Measurements from ENCODE around the gene H2BK1. TPM values are rescaled to one million over a fixed set of nuclear protein-coding genes. Genes with fewer than 3 reads are reported as not detected.

The H2BK1 gene
- total RNA-seq, 1 donor from 2014 or later = not detected

GRCh38 chr7:151166629-151167196 lies 43.6 kb downstream of the H2BK1 start:
- Histone ChIP-seq H3K27me3 (ENCODE audit: control insufficient read depth in 3 of 3, insufficient read depth in 3 of 3, low read length in 3 of 3) (peaks cover 9 to 26% (median 14%) of the 10 kb centered on the region in 3 donors), H3K9me3 (ENCODE audit: control insufficient read depth in 3 of 3, low read length in 3 of 3) (no peaks in the 10 kb centered on the region), H3K9ac (ENCODE audit: low read depth in 1 of 3, low read length in 3 of 3) (no peak overlapping the region)

GRCh38 chr7:151161757-151162156 lies 48.5 kb downstream of the H2BK1 start:
- Histone ChIP-seq H3K9me3 (ENCODE audit: control insufficient read depth in 3 of 3, low read length in 3 of 3) (no peaks in the 10 kb centered on the region), H3K4me1 (ENCODE audit: control insufficient read depth in 3 of 3, insufficient read depth in 3 of 3, low read length in 3 of 3) (peaks cover 0 to 3% (median 1%) of the 10 kb centered on the region in 3 donors), H3K9ac (ENCODE audit: low read depth in 1 of 3, low read length in 3 of 3) (no peak overlapping the region), H3K27me3 (ENCODE audit: control insufficient read depth in 3 of 3, insufficient read depth in 3 of 3, low read length in 3 of 3) (peaks cover 8 to 18% (median 13%) of the 10 kb centered on the region in 3 donors), H3K27ac (ENCODE audit: low read depth, low read length) (no peak overlapping the region), H3K36me3 (ENCODE audit: control insufficient read depth in 3 of 3, insufficient read depth in 3 of 3, low read length in 3 of 3) (peaks cover 0 to 12% (median 3%) of the 10 kb centered on the region in 3 donors), H3K4me3 (ENCODE audit: low read length in 3 of 3) (no peak overlapping the region)

More at GRCh38 chr7:151166629-151167196, 43.6 kb downstream of the H2BK1 start:
- Histone ChIP-seq H3K36me3 (ENCODE audit: control insufficient read depth in 3 of 3, insufficient read depth in 3 of 3, low read length in 3 of 3) (peaks cover 0 to 2% (median 0%) of the 10 kb centered on the region in 3 donors), H3K27ac (ENCODE audit: low read depth, low read length) (no peak overlapping the region), H3K4me1 (ENCODE audit: control insufficient read depth in 3 of 3, insufficient read depth in 3 of 3, low read length in 3 of 3) (peaks cover 3 to 37% (median 7%) of the 10 kb centered on the region in 3 donors), H3K4me3 (ENCODE audit: low read length in 3 of 3) (peak overlapping the region in 1 of 3 donors; percentile 42)

Other genes starting within 250 kb of the H2BK1 start
- 7.3 TPM for gene KCNH2, start 232.2 kb downstream of the H2BK1 start, total RNA-seq
- gene NOS3, start 219.5 kb downstream of the H2BK1 start, total RNA-seq = 4.7 TPM
- gene ATG9B, start 186.0 kb downstream of the H2BK1 start, total RNA-seq = not detected
- gene ABCB8, start 182.0 kb downstream of the H2BK1 start, total RNA-seq = 15.7 TPM
- not detected for gene ASIC3, start 162.0 kb downstream of the H2BK1 start, total RNA-seq
- gene CDK5, start 152.6 kb downstream of the H2BK1 start, total RNA-seq = 5.7 TPM
- gene SLC4A2, start 150.9 kb downstream of the H2BK1 start, total RNA-seq = 31.3 TPM
- 55.3 TPM for gene FASTK, start 129.7 kb downstream of the H2BK1 start, total RNA-seq
- 12.5 TPM for gene TMUB1, start 127.0 kb downstream of the H2BK1 start, total RNA-seq
- gene AGAP3, start 124.0 kb downstream of the H2BK1 start, total RNA-seq = 28.7 TPM
- not detected for gene GBX1, start 42.8 kb downstream of the H2BK1 start, total RNA-seq
- gene ASB10, start 23.2 kb downstream of the H2BK1 start, total RNA-seq = 3.7 TPM
- gene ABCF2, start 16.7 kb upstream of the H2BK1 start, total RNA-seq = 20.9 TPM
- 16.2 TPM for gene CHPF2, start 22.0 kb upstream of the H2BK1 start, total RNA-seq
- gene SMARCD3, start 38.2 kb upstream of the H2BK1 start, total RNA-seq = 101 TPM
- gene NUB1, start 131.3 kb upstream of the H2BK1 start, total RNA-seq = 20.9 TPM
- gene WDR86, start 199.6 kb upstream of the H2BK1 start, total RNA-seq = 4.7 TPM
- gene CRYGN, start 229.7 kb upstream of the H2BK1 start, total RNA-seq = not detected

All from skeletal muscle tissue (tissue), 4 donors.